Upper lobe of left lung (tissue), 6 donors: ENCODE measurements around the gene NIM1K. TPM values are rescaled to one million over a fixed set of nuclear protein-coding genes. Genes with fewer than 3 reads are reported as not detected.

Experiments
- ATAC-seq, 2 donors: fragments of 200-7000 bp; cut with Tn5 transposase; one replicate each; pipeline ENCODE4 v1.9.1; 2022; ENCODE audit warnings: mild to moderate bottlenecking in 2 of 2, moderate library complexity in 2 of 2; ENCODE audit not compliant: low FRiP score in 2 of 2
- DNase-seq, 2 donors: peaks; one replicate each; pipeline ENCODE4 v3.0.0-alpha.2; 2019 to 2020
- H3K27ac ChIP-seq, 4 donors: fragments of 200-600 bp; sonication (generic); one replicate each; pipeline ENCODE4 v1.5.1; 2016 to 2019
- H3K27me3 ChIP-seq, 4 donors: fragments of 200-600 bp; sonication (generic); one replicate each; pipeline ENCODE4 v1.5.1; 2017 to 2019
- H3K36me3 ChIP-seq, 4 donors: fragments of 200-600 bp; sonication (generic); one replicate each; pipeline ENCODE4 v1.5.1; 2016 to 2019
- H3K4me1 ChIP-seq, 4 donors: fragments of 200-600 bp; sonication (generic); one replicate each; pipeline ENCODE4 v1.5.1; 2018 to 2019
- H3K4me3 ChIP-seq, 4 donors: fragments of 200-600 bp; sonication (generic); one replicate each; pipeline ENCODE4 v1.5.1; 2017 to 2019; ENCODE audit warnings: mild to moderate bottlenecking in 2 of 4, moderate library complexity in 1 of 4
- H3K9me3 ChIP-seq, 4 donors: fragments of 200-600 bp; sonication (generic); one replicate each; pipeline ENCODE4 v1.5.1; 2018 to 2019
- EP300 ChIP-seq, 4 donors: sonication (generic); formaldehyde crosslinking; IDR thresholded peaks; one replicate each; pipeline ENCODE4 v1.5.1; 2017; ENCODE audit warnings: antibody characterized with exemption in 4 of 4, control low read depth in 2 of 4
- POLR2A ChIP-seq, 4 donors: fragments of 450-650 bp; IDR thresholded peaks; one replicate each; pipeline ENCODE4 v1.5.1; 2016 to 2017; ENCODE audit warnings: antibody characterized with exemption in 4 of 4, mild to moderate bottlenecking in 2 of 4
- POLR2AphosphoS5 ChIP-seq, 2 donors: sonication (generic); formaldehyde crosslinking; IDR thresholded peaks; one replicate each; pipeline ENCODE4 v1.5.1; 2017; ENCODE audit warnings: antibody characterized with exemption in 2 of 2
- WGBS, 2 donors: methylation state at CpG; one replicate each; pipeline ENCODE4 v1.1.5; 2017 to 2018; 5-methylcytosine and 5-hydroxymethylcytosine counted together
- total RNA-seq, 6 donors: library from RNA; depleted of rRNA in 4 of 6; stranded (reverse); fragments of >200 nt in 4 of 6; gene quantifications; one replicate each; pipeline versions ENCODE4 v1.1.0 to v1.2.1, GENCODE V29; 2016 to 2021
- TF ChIP-seq, protein P1 (sequence below), 6 experiments: fragments of 450-650 bp in 4 of 6; fragments of 200-600 bp in 2 of 6; sonication (generic) in 2 of 6; IDR thresholded peaks; one replicate each; pipeline ENCODE4 v1.5.1; 2016 to 2019; ENCODE audit warnings: antibody characterized with exemption in 6 of 6
- donor health status: DM: no; HTN: no; CAD: no; lungs with moderate emphysema.
- donor health status: DM: no; HTN: yes; CAD: no; lungs with severe emphysema.

NIM1K gene
- total RNA-seq, 6 donors from 2014 or later = 1.8 to 29.3 (median 4.6) TPM

- no peak for TF ChIP-seq EP300 (IDR thresholded peaks at IDR 0.05)
- TF ChIP-seq, protein P1, sequence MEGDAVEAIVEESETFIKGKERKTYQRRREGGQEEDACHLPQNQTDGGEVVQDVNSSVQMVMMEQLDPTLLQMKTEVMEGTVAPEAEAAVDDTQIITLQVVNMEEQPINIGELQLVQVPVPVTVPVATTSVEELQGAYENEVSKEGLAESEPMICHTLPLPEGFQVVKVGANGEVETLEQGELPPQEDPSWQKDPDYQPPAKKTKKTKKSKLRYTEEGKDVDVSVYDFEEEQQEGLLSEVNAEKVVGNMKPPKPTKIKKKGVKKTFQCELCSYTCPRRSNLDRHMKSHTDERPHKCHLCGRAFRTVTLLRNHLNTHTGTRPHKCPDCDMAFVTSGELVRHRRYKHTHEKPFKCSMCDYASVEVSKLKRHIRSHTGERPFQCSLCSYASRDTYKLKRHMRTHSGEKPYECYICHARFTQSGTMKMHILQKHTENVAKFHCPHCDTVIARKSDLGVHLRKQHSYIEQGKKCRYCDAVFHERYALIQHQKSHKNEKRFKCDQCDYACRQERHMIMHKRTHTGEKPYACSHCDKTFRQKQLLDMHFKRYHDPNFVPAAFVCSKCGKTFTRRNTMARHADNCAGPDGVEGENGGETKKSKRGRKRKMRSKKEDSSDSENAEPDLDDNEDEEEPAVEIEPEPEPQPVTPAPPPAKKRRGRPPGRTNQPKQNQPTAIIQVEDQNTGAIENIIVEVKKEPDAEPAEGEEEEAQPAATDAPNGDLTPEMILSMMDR (IDR thresholded peaks at IDR 0.05) = no peak
- no peak for TF ChIP-seq POLR2AphosphoS5 (IDR thresholded peaks at IDR 0.05)
- TF ChIP-seq POLR2A (IDR thresholded peaks at IDR 0.05) = no peak
- peak overlapping the region in 2 of 4 donors; percentile 8 to 46 for H3K27ac ChIP-seq
- no peaks in the 10 kb centered on the region for H3K27me3 ChIP-seq
- peaks cover 11 to 53% (median 33%) of the 10 kb centered on the region in 4 donors for H3K4me1 ChIP-seq
- no peaks in the 10 kb centered on the region for H3K9me3 ChIP-seq
- peak overlapping the region in 1 of 4 donors; percentile 69 for H3K4me3 ChIP-seq
- peaks cover 0 to 4% (median 0%) of the 10 kb centered on the region in 4 donors for H3K36me3 ChIP-seq
- ATAC-seq (no peak), DNase-seq (no peak)
Observed at GRCh38 chr5:43309637-43310036, 117.6 kb downstream of the NIM1K start.

- Histone ChIP-seq H3K9me3 (no peaks in the 10 kb centered on the region), H3K4me3 (peak overlapping the region; percentile 66 to 90 (median 74)), H3K36me3 (peaks cover 0 to 4% (median 0%) of the 10 kb centered on the region in 4 donors), H3K27ac (peak overlapping the region in 3 of 4 donors; percentile 91 to 97 (median 95)), H3K4me1 (peaks cover 9 to 46% (median 29%) of the 10 kb centered on the region in 4 donors), H3K27me3 (no peaks in the 10 kb centered on the region)
- WGBS, 2 donors = 26 to 37% methylated on average over 6 of the region's 6 CpGs
- no peak for TF ChIP-seq EP300 (IDR thresholded peaks at IDR 0.05)
- no peak for TF ChIP-seq POLR2A (IDR thresholded peaks at IDR 0.05)
- TF ChIP-seq POLR2AphosphoS5 (IDR thresholded peaks at IDR 0.05) = no peak
- TF ChIP-seq, protein P1 (IDR thresholded peaks at IDR 0.05) = no peak
- no peak for DNase-seq
- ATAC-seq = no peak
Observed at GRCh38 chr5:43312076-43312661, 120.1 kb downstream of the NIM1K start.

DNA sequence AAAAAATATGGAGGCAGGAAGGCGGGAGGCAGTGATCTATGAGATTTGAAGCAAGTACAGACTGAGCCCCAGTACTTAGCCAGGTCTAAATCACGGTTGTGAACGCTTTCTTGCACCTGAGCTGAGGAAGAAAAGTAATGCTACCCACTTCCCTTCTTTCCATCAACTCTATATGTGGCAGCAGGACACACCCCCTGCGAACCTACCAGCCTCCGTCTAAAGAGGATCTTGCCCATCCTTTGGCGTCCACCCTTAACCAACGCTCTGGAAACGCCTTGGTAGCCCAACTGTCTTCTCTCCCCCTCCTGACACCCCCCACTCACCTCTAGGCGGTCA is 120.6 kb downstream of the NIM1K start:
- H3K4me1 ChIP-seq = peaks cover 9 to 44% (median 29%) of the 10 kb centered on the region in 4 donors
- no peaks in the 10 kb centered on the region for H3K9me3 ChIP-seq
- 3 to 5% methylated on average over 9 of the region's 9 CpGs for WGBS, 2 donors
- peak overlapping the region; percentile 83 to 97 (median 93) for H3K27ac ChIP-seq
- peak; percentile 12 to 16 for ATAC-seq
- H3K36me3 ChIP-seq = peaks cover 0 to under 1% (median 0%) of the 10 kb centered on the region in 4 donors
- H3K4me3 ChIP-seq = peak overlapping the region; percentile 66 to 90 (median 74)
- peak in 1 of 2 donors; percentile 43 for DNase-seq
- TF ChIP-seq POLR2A (IDR thresholded peaks at IDR 0.05) (no peak), EP300 (IDR thresholded peaks at IDR 0.05) (no peak), POLR2AphosphoS5 (IDR thresholded peaks at IDR 0.05) (no peak)
- TF ChIP-seq, protein P1 (IDR thresholded peaks at IDR 0.05) = no peak
- no peaks in the 10 kb centered on the region for H3K27me3 ChIP-seq

DNA sequence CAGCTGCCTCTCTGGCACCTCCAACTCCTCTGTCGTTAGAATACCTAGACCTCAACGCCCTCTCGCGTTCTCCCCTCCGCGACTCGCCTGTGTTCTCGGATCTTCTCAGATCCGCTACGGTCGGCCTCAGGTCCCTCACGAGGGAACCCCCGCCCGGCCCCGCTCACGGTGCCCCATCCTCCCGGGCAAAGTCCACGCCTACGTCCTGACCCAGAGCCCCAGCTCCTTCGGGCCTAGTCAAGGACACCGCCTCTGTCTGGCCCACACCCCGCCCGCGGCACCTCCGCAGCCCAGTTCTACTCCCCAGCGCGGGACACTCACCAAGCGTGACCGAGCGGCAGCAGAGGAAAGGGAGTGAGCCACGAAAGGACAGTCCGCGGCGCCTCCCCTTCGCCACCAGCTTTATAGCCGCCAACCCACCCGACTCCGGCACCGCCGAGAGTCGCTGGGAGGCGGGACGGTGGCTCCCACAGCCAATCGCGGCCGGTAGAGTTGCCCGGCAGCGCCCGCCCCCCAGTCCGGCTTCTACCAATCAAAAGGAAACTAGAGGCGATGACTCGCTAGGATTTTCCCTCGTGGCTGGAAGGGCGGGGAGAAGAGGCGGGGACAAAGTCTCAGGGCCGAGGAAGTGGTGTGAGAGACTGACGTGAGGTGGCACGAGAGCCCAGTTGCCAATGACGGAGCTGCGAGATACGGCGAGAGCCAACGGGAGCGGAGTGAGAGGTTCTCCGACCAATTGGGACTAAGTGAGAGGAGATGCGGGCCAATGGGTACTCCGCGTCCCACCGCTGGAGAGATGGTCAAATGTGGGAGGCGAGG is 121.2 kb downstream of the NIM1K start, which contains the start of gene HMGCS1:
TSS of gene HMGCS1 (minus strand) at position 378 of the 819 bp plus-strand sequence. CDS start 14,447 bp downstream, outside the sequence.
- Histone ChIP-seq H3K9me3 (no peaks in the 10 kb centered on the region), H3K4me1 (peaks cover 9 to 38% (median 27%) of the 10 kb centered on the region in 4 donors), H3K27me3 (no peaks in the 10 kb centered on the region), H3K36me3 (no peaks in the 10 kb centered on the region), H3K27ac (peak within 1 kb of the TSS; percentile 83 to 97 (median 93)), H3K4me3 (peak within 1 kb of the TSS; percentile 66 to 90 (median 74))
- DNase-seq = peak; percentile 98 to 99
- TF ChIP-seq EP300 (IDR thresholded peaks at IDR 0.05) (peak in 1 of 4 donors; percentile 100), POLR2A (IDR thresholded peaks at IDR 0.05) (peak; percentile 86 to 99 (median 94)), POLR2AphosphoS5 (IDR thresholded peaks at IDR 0.05) (peak; percentile 93 to 98)
- TF ChIP-seq, protein P1 (IDR thresholded peaks at IDR 0.05) = peak in 2 of 6 experiments; percentile 10 to 35
- WGBS, 2 donors = 1% methylated on average over 38 to 69 of the region's 70 CpGs
- ATAC-seq = peak; percentile 98 to 99
